Mesendoderm (in vitro differentiated cells): ENCODE data around the gene MTIF3.
A peak's percentile ranks its signal among the peaks of the same experiment; 100 is the strongest.

ENCODE experiments used
- DNase-seq: peaks from one replicate; pipeline ENCODE4 v3.0.0; 2013
- H2AK5ac ChIP-seq: 2 replicates; pipeline ENCODE4 v1.6.1; 2013; ENCODE audit warnings: low read length, inconsistent platforms
- H2BK120ac ChIP-seq: 2 replicates; pipeline ENCODE4 v1.6.1; 2013; ENCODE audit warnings: low read depth, mild to moderate bottlenecking, low read length, moderate library complexity, mixed read lengths
- H2BK15ac ChIP-seq: replicated peaks from 2 replicates; pipeline ENCODE4 v1.6.1; 2013; ENCODE audit warnings: low read depth, mild to moderate bottlenecking, moderate library complexity
- H2BK5ac ChIP-seq: 2 replicates; pipeline ENCODE4 v1.6.1; 2013; ENCODE audit warnings: low read length, inconsistent platforms
- H3K18ac ChIP-seq: 2 replicates; pipeline ENCODE4 v1.6.1; 2013; ENCODE audit warnings: mild to moderate bottlenecking, low read length, mixed read lengths
- H3K23ac ChIP-seq: one replicate; pipeline ENCODE4 v1.6.1; 2013; ENCODE audit warnings: low read length
- H3K27ac ChIP-seq: 2 replicates; pipeline ENCODE4 v1.5.1; 2013; ENCODE audit warnings: low read depth, mild to moderate bottlenecking, inconsistent platforms, low read length, moderate library complexity
- H3K27me3 ChIP-seq: 2 replicates; pipeline ENCODE4 v1.6.1; 2013; ENCODE audit warnings: low read length, control low read depth, mild to moderate bottlenecking, inconsistent platforms; ENCODE audit not compliant: insufficient read depth, poor library complexity
- H3K36me3 ChIP-seq: 2 replicates; pipeline ENCODE4 v1.6.1; 2013; ENCODE audit warnings: low read length, inconsistent platforms; ENCODE audit not compliant: control insufficient read depth, insufficient read depth
- H3K4ac ChIP-seq: one replicate; pipeline ENCODE4 v1.6.1; 2013; ENCODE audit warnings: low read depth, mild to moderate bottlenecking, low read length, moderate library complexity
- H3K4me1 ChIP-seq: 2 replicates; pipeline ENCODE4 v1.6.1; 2013; ENCODE audit warnings: low read depth, low read length, inconsistent platforms; ENCODE audit not compliant: control insufficient read depth
- H3K4me2 ChIP-seq: 2 replicates; pipeline ENCODE4 v1.6.1; 2013; ENCODE audit warnings: low read length
- H3K4me3 ChIP-seq: 2 replicates; pipeline ENCODE4 v1.5.1; 2013; ENCODE audit warnings: mild to moderate bottlenecking, low read length
- H3K56ac ChIP-seq: one replicate; pipeline ENCODE4 v1.6.1; 2013; ENCODE audit warnings: low read length
- H3K79me1 ChIP-seq: 2 replicates; pipeline ENCODE4 v1.6.1; 2013; ENCODE audit warnings: low read length, inconsistent platforms
- H3K79me2 ChIP-seq: 2 replicates; pipeline ENCODE4 v1.6.1; 2013; ENCODE audit warnings: mild to moderate bottlenecking, low read length; ENCODE audit not compliant: control insufficient read depth, insufficient read depth
- H3K9ac ChIP-seq: 2 replicates; pipeline ENCODE4 v1.6.1; 2013; ENCODE audit warnings: low read length, inconsistent platforms
- H4K5ac ChIP-seq: one replicate; pipeline ENCODE4 v1.6.1; 2013; ENCODE audit warnings: low read length
- H4K8ac ChIP-seq: one replicate; pipeline ENCODE4 v1.6.1; 2013; ENCODE audit warnings: low read depth, mild to moderate bottlenecking, control low read depth, low read length, moderate library complexity
- WGBS: extraction: QIAGEN DNeasy Blood & Tissue Kit; methylation state at CpG from one replicate; pipeline ENCODE4 v1.1.7; 2013; ENCODE audit warnings: low lambda C conversion rate, missing lambda C conversion rate; ENCODE audit not compliant: insufficient coverage; ENCODE audit errors: extremely low coverage; 5-methylcytosine and 5-hydroxymethylcytosine counted together

Gene MTIF3

DNA sequence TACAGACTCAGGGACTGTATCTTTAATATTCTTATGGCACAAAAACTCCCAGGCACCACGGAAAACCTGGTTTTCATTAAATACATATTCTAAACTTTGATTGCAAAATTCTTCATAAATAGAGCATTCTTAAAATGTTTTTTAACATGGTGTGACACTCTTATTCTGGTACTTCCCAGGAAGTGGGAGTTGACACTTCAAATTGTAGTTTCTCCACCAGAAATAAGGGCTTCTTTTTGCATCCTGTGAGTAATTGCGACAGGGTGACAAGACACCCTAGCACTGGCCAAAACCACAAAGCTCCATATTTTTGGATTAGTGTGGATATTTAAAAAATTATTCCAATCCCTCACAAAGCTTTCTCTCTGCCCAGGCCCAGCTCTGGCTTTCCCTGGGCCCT lies 43.6 kb upstream of the MTIF3 start:
- H2BK15ac ChIP-seq, result no peak overlapping the region
- no peak overlapping the region for H3K27ac ChIP-seq
- H3K4me1 ChIP-seq, result no peaks in the 10 kb centered on the region
- H3K18ac ChIP-seq, result no peak overlapping the region
- no peaks in the 10 kb centered on the region for H3K27me3 ChIP-seq
- no peak overlapping the region for H3K4me3 ChIP-seq
- no peak overlapping the region for H2BK5ac ChIP-seq
- H4K5ac ChIP-seq, result no peak overlapping the region
- H2BK120ac ChIP-seq, result no peak overlapping the region
- H3K9ac ChIP-seq, result no peak overlapping the region
- no peak overlapping the region for H2AK5ac ChIP-seq
- H3K56ac ChIP-seq, result no peak overlapping the region
- no peak overlapping the region for H3K4ac ChIP-seq
- no peak overlapping the region for H3K4me2 ChIP-seq
- no peaks in the 10 kb centered on the region for H3K79me1 ChIP-seq
- H3K79me2 ChIP-seq, result no peaks in the 10 kb centered on the region
- H3K36me3 ChIP-seq, result no peaks in the 10 kb centered on the region
- no peak for DNase-seq
- WGBS, result no CpG with 5 or more reads among the region's 2 CpGs
- no peak overlapping the region for H4K8ac ChIP-seq
- no peak overlapping the region for H3K23ac ChIP-seq

DNA sequence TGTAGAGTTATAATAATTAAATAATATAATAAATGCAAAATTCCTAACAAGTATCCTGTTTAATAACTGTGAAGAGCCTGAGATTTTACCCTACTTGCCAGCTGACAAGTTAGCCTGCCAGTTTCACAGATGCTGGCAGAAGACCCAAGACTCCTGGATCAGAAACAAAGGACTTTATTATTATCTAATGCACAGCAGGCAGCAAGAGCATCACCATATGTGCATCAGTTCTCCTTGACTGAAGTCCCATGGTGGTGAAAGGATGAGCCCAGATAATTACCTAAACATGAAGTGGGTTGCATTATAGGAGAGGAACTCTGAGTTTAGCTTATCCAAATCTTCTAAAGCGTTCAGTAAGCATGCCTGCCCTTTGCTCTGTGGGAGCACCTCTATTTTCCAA lies 39.1 kb upstream of the MTIF3 start:
- Histone ChIP-seq H3K4ac (no peak overlapping the region), H3K9ac (no peak overlapping the region), H3K79me2 (no peaks in the 10 kb centered on the region), H4K8ac (no peak overlapping the region), H2BK5ac (no peak overlapping the region), H3K4me3 (no peak overlapping the region), H2BK120ac (no peak overlapping the region), H3K27me3 (no peaks in the 10 kb centered on the region), H3K27ac (no peak overlapping the region), H3K18ac (no peak overlapping the region), H2AK5ac (no peak overlapping the region), H3K36me3 (no peaks in the 10 kb centered on the region), H4K5ac (no peak overlapping the region), H2BK15ac (no peak overlapping the region), H3K23ac (no peak overlapping the region), H3K56ac (no peak overlapping the region), H3K4me2 (no peak overlapping the region), H3K79me1 (no peaks in the 10 kb centered on the region), H3K4me1 (no peaks in the 10 kb centered on the region)
- no CpG with 5 or more reads among the region's 1 CpG for WGBS
- DNase-seq, result no peak

DNA sequence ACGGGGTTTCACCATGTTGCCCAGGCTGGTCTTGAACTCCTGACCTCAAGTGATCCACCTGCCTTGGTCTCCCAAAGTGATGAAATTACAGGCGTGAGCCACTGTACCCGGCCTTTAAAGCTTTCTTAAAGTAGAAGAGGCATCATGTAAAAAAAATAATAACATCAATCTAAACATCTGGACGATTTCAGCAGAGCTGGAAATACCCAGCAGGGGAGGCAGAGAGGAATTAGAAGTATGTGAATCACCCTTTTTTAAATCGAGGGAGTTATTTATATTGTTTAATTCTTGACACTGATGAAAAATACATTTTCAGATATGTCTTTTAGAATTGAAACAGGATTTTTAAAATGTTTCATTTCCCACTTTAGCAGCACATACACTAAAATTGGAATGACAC lies 37.4 kb upstream of the MTIF3 start:
- Histone ChIP-seq H3K36me3 (no peaks in the 10 kb centered on the region), H3K56ac (no peak overlapping the region), H2AK5ac (no peak overlapping the region), H3K4me1 (no peaks in the 10 kb centered on the region), H2BK5ac (no peak overlapping the region), H4K8ac (no peak overlapping the region), H3K18ac (no peak overlapping the region), H3K4me2 (no peak overlapping the region), H3K27me3 (no peaks in the 10 kb centered on the region), H3K23ac (no peak overlapping the region), H3K27ac (no peak overlapping the region), H2BK120ac (no peak overlapping the region), H3K9ac (no peak overlapping the region), H2BK15ac (no peak overlapping the region), H4K5ac (no peak overlapping the region), H3K4ac (no peak overlapping the region), H3K4me3 (no peak overlapping the region), H3K79me1 (no peaks in the 10 kb centered on the region), H3K79me2 (no peaks in the 10 kb centered on the region)
- DNase-seq, result no peak
- no CpG with 5 or more reads among the region's 5 CpGs for WGBS

DNA sequence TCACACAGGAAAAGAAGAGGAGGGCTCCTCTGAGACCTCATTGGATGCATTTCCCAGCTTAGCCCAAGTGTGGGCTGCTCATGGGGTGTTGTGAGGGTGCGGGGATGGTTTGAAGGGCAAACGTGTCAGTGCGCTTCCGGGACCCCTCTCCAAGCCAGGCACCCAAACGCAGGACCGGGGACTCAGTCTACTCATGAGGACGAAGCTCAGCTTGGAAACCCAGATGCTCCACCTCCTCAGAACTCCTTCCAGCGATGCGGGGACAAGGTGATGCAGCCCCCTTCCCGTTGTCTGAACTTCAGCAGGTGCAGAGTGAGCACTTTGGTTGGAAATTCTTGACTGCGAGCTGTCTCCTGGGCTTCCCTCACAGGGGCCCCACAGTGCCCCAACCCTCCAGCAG lies 33.1 kb upstream of the MTIF3 start:
- no peak for DNase-seq
- Histone ChIP-seq H3K56ac (no peak overlapping the region), H2BK5ac (no peak overlapping the region), H4K8ac (no peak overlapping the region), H3K79me2 (no peaks in the 10 kb centered on the region), H3K9ac (no peak overlapping the region), H4K5ac (no peak overlapping the region), H3K4ac (no peak overlapping the region), H3K4me2 (no peak overlapping the region), H3K36me3 (no peaks in the 10 kb centered on the region), H3K18ac (no peak overlapping the region), H3K4me3 (no peak overlapping the region), H2BK15ac (no peak overlapping the region), H3K4me1 (no peaks in the 10 kb centered on the region), H3K27me3 (no peaks in the 10 kb centered on the region), H3K23ac (no peak overlapping the region), H2AK5ac (no peak overlapping the region), H3K27ac (no peak overlapping the region), H3K79me1 (no peaks in the 10 kb centered on the region), H2BK120ac (no peak overlapping the region)
- no CpG with 5 or more reads among the region's 11 CpGs for WGBS

DNA sequence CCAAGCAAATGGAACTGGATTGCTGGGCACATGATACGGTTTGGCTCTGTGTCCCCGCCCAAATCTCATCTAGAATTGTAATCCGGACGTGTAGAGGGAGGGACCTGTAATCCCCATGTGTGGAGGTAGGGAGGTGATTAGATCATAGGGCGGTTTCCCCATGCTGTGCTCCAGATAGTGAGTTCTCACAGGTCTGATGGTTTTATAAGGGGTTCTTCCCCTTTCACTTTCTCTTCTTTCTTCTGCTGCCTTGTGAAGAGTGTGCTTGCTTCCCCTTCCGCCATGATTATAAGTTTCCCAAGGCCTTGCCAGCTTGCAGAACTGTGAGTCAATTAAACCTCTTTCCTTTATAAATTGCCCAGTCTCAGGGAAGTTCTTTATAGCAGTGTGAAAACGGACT lies 32.6 kb upstream of the MTIF3 start:
- Histone ChIP-seq H2BK120ac (no peak overlapping the region), H2AK5ac (no peak overlapping the region), H3K4me3 (no peak overlapping the region), H3K4me2 (no peak overlapping the region), H3K23ac (no peak overlapping the region), H3K27me3 (no peaks in the 10 kb centered on the region), H3K9ac (no peak overlapping the region), H2BK15ac (no peak overlapping the region), H4K5ac (no peak overlapping the region), H3K4me1 (no peaks in the 10 kb centered on the region), H3K79me1 (no peaks in the 10 kb centered on the region), H3K36me3 (no peaks in the 10 kb centered on the region), H2BK5ac (no peak overlapping the region), H4K8ac (no peak overlapping the region), H3K27ac (no peak overlapping the region), H3K79me2 (no peaks in the 10 kb centered on the region), H3K18ac (no peak overlapping the region), H3K4ac (no peak overlapping the region), H3K56ac (no peak overlapping the region)
- DNase-seq, result no peak
- no CpG with 5 or more reads among the region's 7 CpGs for WGBS

DNA sequence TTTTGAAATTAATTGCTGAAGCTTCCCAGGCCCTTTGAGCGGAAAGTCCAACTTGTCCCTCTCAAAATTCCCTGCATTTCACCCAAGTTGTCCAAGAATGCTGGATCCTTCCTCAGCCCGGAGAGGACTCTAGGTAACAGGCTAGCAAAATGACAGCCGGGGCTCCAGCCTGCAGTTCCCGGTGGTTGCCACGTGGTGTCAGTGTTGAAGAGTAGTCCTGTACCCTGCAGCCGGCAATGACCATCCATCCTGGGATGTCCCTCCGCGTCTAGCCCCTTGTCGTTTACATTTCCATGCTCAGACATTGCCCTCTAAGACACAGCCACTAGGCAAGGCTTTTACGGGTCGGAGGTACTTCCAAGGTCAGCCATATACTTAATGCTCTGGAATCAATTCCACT lies 31.4 kb upstream of the MTIF3 start:
- no peaks in the 10 kb centered on the region for H3K79me2 ChIP-seq
- WGBS, result no CpG with 5 or more reads among the region's 11 CpGs
- no peak overlapping the region for H2BK15ac ChIP-seq
- H3K27ac ChIP-seq, result no peak overlapping the region
- no peak overlapping the region for H2BK120ac ChIP-seq
- no peak overlapping the region for H3K23ac ChIP-seq
- H4K5ac ChIP-seq, result no peak overlapping the region
- no peaks in the 10 kb centered on the region for H3K27me3 ChIP-seq
- no peaks in the 10 kb centered on the region for H3K79me1 ChIP-seq
- H2AK5ac ChIP-seq, result no peak overlapping the region
- no peak overlapping the region for H3K9ac ChIP-seq
- H3K36me3 ChIP-seq, result no peaks in the 10 kb centered on the region
- no peak overlapping the region for H3K4me3 ChIP-seq
- H3K4ac ChIP-seq, result no peak overlapping the region
- no peak overlapping the region for H4K8ac ChIP-seq
- H3K4me2 ChIP-seq, result no peak overlapping the region
- no peaks in the 10 kb centered on the region for H3K4me1 ChIP-seq
- DNase-seq, result peak; percentile 84
- H3K18ac ChIP-seq, result no peak overlapping the region
- H3K56ac ChIP-seq, result no peak overlapping the region
- H2BK5ac ChIP-seq, result no peak overlapping the region
